Kidney epithelial cell (primary cell): Measurements from ENCODE around the gene SLC29A3. TPM values are rescaled to one million over a fixed set of nuclear protein-coding genes. Genes with fewer than 3 reads are reported as not detected.
"Not testable (repeated sequence)": the region's sequence is repeated elsewhere in the genome, so short reads cannot be mapped to it uniquely, and the experiment has no call there.

ENCODE experiments used
- DNase-seq: peaks from one replicate; pipeline ENCODE4 v3.0.0-alpha.2; 2010; ENCODE audit warnings: low read depth
- H3K27me3 ChIP-seq: 2 replicates; pipeline ENCODE4 v1.6.0; 2011; ENCODE audit warnings: low read length; ENCODE audit not compliant: control insufficient read depth, insufficient read depth
- H3K36me3 ChIP-seq: 2 replicates; pipeline ENCODE4 v1.5.1; 2011; ENCODE audit warnings: low read length; ENCODE audit not compliant: control insufficient read depth, insufficient read depth
- H3K4me3 ChIP-seq: 2 replicates; pipeline ENCODE4 v1.5.1; 2011; ENCODE audit warnings: low read depth, mild to moderate bottlenecking, control low read depth, low read length
- CTCF ChIP-seq: IDR thresholded peaks from 2 replicates; pipeline ENCODE4 v1.5.1; 2011; ENCODE audit warnings: mild to moderate bottlenecking, moderate library complexity, low read length, control low read depth, inconsistent platforms; ENCODE audit not compliant: insufficient read depth, poor library complexity, severe bottlenecking
- total RNA-seq: library from RNA; depleted of rRNA; stranded (reverse); fragments of >200 nt; gene quantifications from 2 replicates; pipeline ENCODE4 v1.2.3, GENCODE V29; 2015

The SLC29A3 gene
- total RNA-seq, 1 donor from 2014 or later, result 3.6 TPM

- H3K4me3 ChIP-seq, result no peak overlapping the region
- TF ChIP-seq CTCF, result no peak
- no peaks in the 10 kb centered on the region for H3K27me3 ChIP-seq
- DNase-seq, result no peak
- H3K36me3 ChIP-seq, result no peaks in the 10 kb centered on the region
Observed at GRCh38 chr10:71358277-71358676, 39.2 kb downstream of the SLC29A3 start.

GRCh38 chr10:71358906-71359305, 39.8 kb downstream of the SLC29A3 start:
- H3K27me3 ChIP-seq, H3K36me3 ChIP-seq, H3K4me3 ChIP-seq, DNase-seq: not testable (repeated sequence)

GRCh38 chr10:71359364-71360046, 40.4 kb downstream of the SLC29A3 start:
- no peaks in the 10 kb centered on the region for H3K27me3 ChIP-seq
- no peak for TF ChIP-seq CTCF
- no peaks in the 10 kb centered on the region for H3K36me3 ChIP-seq
- H3K4me3 ChIP-seq, result no peak overlapping the region
- no peak for DNase-seq

- no peak for DNase-seq
- Histone ChIP-seq H3K4me3 (no peak overlapping the region), H3K36me3 (no peaks in the 10 kb centered on the region), H3K27me3 (no peaks in the 10 kb centered on the region)
- no peak for TF ChIP-seq CTCF
Observed at GRCh38 chr10:71360735-71361134, 41.7 kb downstream of the SLC29A3 start.

GRCh38 chr10:71361581-71361980, 42.5 kb downstream of the SLC29A3 start:
- Histone ChIP-seq H3K36me3 (no peaks in the 10 kb centered on the region), H3K4me3 (no peak overlapping the region), H3K27me3 (no peaks in the 10 kb centered on the region)
- DNase-seq, result no peak
- no peak for TF ChIP-seq CTCF

GRCh38 chr10:71362141-71362540, 43.1 kb downstream of the SLC29A3 start:
- no peak for DNase-seq
- no peak for TF ChIP-seq CTCF
- H3K36me3 ChIP-seq, result no peaks in the 10 kb centered on the region
- H3K4me3 ChIP-seq, result no peak overlapping the region
- no peaks in the 10 kb centered on the region for H3K27me3 ChIP-seq
